ENCODE results near the gene WNT1.

- TF ChIP-seq CTCF (IDR thresholded peaks at IDR 0.05) (no peak), POLR2A (IDR thresholded peaks at IDR 0.05) (no peak)
Observed at GRCh38 chr12:48978741-48979601, 849 bp downstream of the WNT1 start.
